Neural crest cell (in vitro differentiated cells): ENCODE measurements around the gene ZFP1. TPM values are rescaled to one million over a fixed set of nuclear protein-coding genes. Genes with fewer than 3 reads are reported as not detected.
"Not testable (repeated sequence)": the region's sequence is repeated elsewhere in the genome, so short reads cannot be mapped to it uniquely, and the experiment has no call there.

Source experiments
- DNase-seq: peaks from one replicate; pipeline ENCODE4 v3.0.0; 2021; ENCODE audit warnings: low read depth, mixed read lengths, low spot score
- H3K27ac Mint-ChIP-seq: one replicate; pipeline ENCODE4 v1.8.0; 2021; ENCODE audit warnings: mild to moderate bottlenecking, mixed read lengths; ENCODE audit not compliant: unreplicated experiment
- H3K27me3 Mint-ChIP-seq: 2 replicates; pipeline ENCODE4 v1.8.0; 2021; ENCODE audit warnings: low read depth, mild to moderate bottlenecking, mixed read lengths
- H3K36me3 Mint-ChIP-seq: 2 replicates; pipeline ENCODE4 v1.8.0; 2021; ENCODE audit warnings: low read depth, mild to moderate bottlenecking, mixed read lengths
- H3K4me1 Mint-ChIP-seq: 2 replicates; pipeline ENCODE4 v1.8.0; 2021; ENCODE audit warnings: mixed read lengths
- H3K4me3 Mint-ChIP-seq: one replicate; pipeline ENCODE4 v1.8.0; 2021; ENCODE audit warnings: mild to moderate bottlenecking, mixed read lengths
- H3K9me3 Mint-ChIP-seq: 2 replicates; pipeline ENCODE4 v1.8.0; 2021; ENCODE audit warnings: mixed read lengths
- total RNA-seq: library from RNA; stranded (reverse); gene quantifications from 2 replicates; pipeline ENCODE4 v1.2.1, GENCODE V29; 2021
- TF ChIP-seq, protein P1 (sequence below): fragments of 200-600 bp; sonication (generic); conservative IDR thresholded peaks from 2 replicates; pipeline ENCODE4 v1.5.0; 2021; ENCODE audit warnings: antibody characterized with exemption, mild to moderate bottlenecking

Gene ZFP1
- total RNA-seq, 1 donor from 2014 or later, result 22.9 TPM

DNA sequence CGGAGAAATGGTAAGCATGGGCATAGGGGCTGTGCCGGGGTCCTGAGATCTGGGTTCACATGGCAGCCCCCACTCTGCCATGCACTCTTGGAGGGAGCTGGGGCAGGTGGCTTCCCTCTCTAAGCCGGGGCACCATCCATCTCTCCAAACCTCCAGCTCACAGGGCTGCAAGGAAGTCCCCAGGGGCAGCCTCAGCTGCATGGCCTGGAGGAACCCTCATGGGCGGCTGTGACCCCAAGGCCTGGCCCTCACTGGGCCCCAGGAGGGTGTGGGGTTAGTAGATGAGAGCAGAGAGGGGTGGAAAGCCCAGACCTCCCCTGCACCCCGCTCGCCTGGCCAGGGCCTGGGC is 56.1 kb downstream of the ZFP1 start:
- Mint-ChIP-seq H3K27ac (no peak overlapping the region), H3K36me3 (no peaks in the 10 kb centered on the region), H3K4me3 (no peak overlapping the region), H3K9me3 (no peaks in the 10 kb centered on the region), H3K27me3 (no peaks in the 10 kb centered on the region), H3K4me1 (peaks cover 6% of the 10 kb centered on the region)
- TF ChIP-seq, protein P1, sequence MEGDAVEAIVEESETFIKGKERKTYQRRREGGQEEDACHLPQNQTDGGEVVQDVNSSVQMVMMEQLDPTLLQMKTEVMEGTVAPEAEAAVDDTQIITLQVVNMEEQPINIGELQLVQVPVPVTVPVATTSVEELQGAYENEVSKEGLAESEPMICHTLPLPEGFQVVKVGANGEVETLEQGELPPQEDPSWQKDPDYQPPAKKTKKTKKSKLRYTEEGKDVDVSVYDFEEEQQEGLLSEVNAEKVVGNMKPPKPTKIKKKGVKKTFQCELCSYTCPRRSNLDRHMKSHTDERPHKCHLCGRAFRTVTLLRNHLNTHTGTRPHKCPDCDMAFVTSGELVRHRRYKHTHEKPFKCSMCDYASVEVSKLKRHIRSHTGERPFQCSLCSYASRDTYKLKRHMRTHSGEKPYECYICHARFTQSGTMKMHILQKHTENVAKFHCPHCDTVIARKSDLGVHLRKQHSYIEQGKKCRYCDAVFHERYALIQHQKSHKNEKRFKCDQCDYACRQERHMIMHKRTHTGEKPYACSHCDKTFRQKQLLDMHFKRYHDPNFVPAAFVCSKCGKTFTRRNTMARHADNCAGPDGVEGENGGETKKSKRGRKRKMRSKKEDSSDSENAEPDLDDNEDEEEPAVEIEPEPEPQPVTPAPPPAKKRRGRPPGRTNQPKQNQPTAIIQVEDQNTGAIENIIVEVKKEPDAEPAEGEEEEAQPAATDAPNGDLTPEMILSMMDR, result no peak
- no peak for DNase-seq

DNA sequence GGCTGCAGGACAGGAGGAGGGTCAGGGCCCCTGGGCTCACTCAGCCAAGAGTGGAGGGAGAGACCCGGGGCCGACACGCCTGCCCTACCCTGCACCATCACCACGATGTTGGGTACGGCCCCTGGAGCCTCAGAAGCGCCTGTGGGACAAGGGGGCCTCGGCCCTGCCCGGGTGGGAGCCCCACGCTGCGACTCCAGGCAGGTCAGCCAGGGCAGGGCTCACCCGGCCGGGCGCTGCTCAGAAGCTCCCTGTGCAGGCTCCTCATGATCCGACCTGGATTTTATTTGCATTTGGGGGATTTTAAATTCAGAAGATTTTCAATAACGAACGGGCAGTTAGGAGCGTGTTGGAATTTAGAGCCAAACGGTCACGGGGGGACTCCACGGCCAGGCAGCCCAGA is 56.6 kb downstream of the ZFP1 start:
- H3K4me1 Mint-ChIP-seq, H3K4me3 Mint-ChIP-seq: not testable (repeated sequence)

GRCh38 chr16:75205438-75205837 is 57.1 kb downstream of the ZFP1 start:
- H3K36me3 Mint-ChIP-seq, H3K27ac Mint-ChIP-seq, H3K9me3 Mint-ChIP-seq, H3K27me3 Mint-ChIP-seq, DNase-seq, H3K4me1 Mint-ChIP-seq, H3K4me3 Mint-ChIP-seq: not testable (repeated sequence)

More for the DNA sequence above, 56.6 kb downstream of the ZFP1 start:
- DNase-seq, H3K27me3 Mint-ChIP-seq, H3K27ac Mint-ChIP-seq, H3K36me3 Mint-ChIP-seq, H3K9me3 Mint-ChIP-seq: not testable (repeated sequence)

DNA sequence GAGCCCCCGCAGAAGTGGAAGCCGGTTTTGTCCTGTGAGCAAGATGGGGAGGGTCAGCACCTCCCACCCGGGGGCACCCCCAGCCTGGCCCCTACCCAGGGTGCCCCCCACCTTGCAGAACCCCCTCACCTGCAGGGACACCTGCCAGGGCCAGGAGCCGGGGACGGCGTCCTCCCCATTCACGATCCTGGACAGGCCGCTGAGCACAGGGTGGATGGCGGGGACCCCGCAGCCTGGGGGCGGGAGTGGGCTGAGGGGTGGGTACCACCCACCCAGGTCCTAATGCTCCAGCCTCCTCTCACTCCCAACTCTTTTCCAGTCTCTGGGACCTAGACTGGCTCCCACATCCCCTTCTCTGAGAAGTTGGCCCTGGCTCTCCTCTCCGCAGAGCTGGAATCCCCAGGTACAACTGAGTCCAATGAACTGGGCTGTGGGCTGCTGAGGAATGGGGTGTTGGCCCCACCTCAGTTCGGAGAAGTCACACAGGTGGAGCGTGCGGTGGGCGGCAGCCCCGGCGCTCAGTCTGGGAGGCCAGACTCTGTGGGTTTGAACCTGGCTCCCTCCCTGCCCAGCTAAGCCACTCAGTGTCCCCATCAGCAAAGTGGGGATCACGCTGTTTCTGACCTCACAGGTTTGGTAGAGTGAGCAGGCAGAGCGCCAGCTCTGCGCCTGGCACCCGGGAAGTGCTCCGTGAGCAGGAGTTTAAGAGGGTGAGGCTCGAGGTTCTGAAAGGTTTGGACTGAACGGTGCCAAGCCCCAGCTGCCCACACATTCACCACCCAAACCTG is 57.8 kb downstream of the ZFP1 start:
- H3K36me3 Mint-ChIP-seq, DNase-seq, H3K4me3 Mint-ChIP-seq, H3K27ac Mint-ChIP-seq, H3K4me1 Mint-ChIP-seq, H3K9me3 Mint-ChIP-seq, H3K27me3 Mint-ChIP-seq: not testable (repeated sequence)

- DNase-seq, result no peak
- no peaks in the 10 kb centered on the region for H3K27me3 Mint-ChIP-seq
- H3K36me3 Mint-ChIP-seq, result no peaks in the 10 kb centered on the region
- H3K4me3 Mint-ChIP-seq, result no peak within 1 kb of the TSS
- no peak within 1 kb of the TSS for H3K27ac Mint-ChIP-seq
- peaks cover 3% of the 10 kb centered on the region for H3K4me1 Mint-ChIP-seq
- H3K9me3 Mint-ChIP-seq, result no peaks in the 10 kb centered on the region
- TF ChIP-seq, protein P1, result no peak
These were observed 58.6 kb downstream of the ZFP1 start, which contains the start of gene CTRB2 for GRCh38 chr16:75206749-75207451. Gene CTRB2, minus strand, starts transcription at chr16:75207161. Its CDS starts 20 bp downstream, at chr16:75207141.

DNA sequence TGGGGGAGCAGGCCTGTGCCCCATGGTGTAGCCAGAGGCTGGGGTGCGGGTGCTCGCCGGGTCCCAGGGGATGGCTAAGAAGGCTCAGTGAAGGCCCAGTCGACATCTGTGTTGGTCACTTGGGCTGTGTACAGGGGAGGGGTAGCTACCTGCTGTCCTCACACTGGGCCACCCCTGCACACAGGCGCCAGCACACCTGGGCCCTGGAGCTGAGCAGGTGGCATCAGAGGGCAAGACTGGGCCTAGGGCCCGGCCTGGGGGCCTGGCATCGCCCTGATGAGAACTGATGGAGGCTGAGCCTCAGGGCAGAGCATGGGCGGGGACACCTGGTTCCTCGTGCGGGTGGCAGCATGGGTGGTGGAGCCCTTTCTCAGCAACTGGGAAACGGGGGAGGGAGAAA is 59.5 kb downstream of the ZFP1 start:
- no peaks in the 10 kb centered on the region for H3K4me1 Mint-ChIP-seq
- no peaks in the 10 kb centered on the region for H3K27me3 Mint-ChIP-seq
- no peaks in the 10 kb centered on the region for H3K9me3 Mint-ChIP-seq
- DNase-seq, result no peak
- H3K36me3 Mint-ChIP-seq, result no peaks in the 10 kb centered on the region
- H3K4me3 Mint-ChIP-seq, result no peak overlapping the region
- TF ChIP-seq, protein P1, result no peak
- no peak overlapping the region for H3K27ac Mint-ChIP-seq

DNA sequence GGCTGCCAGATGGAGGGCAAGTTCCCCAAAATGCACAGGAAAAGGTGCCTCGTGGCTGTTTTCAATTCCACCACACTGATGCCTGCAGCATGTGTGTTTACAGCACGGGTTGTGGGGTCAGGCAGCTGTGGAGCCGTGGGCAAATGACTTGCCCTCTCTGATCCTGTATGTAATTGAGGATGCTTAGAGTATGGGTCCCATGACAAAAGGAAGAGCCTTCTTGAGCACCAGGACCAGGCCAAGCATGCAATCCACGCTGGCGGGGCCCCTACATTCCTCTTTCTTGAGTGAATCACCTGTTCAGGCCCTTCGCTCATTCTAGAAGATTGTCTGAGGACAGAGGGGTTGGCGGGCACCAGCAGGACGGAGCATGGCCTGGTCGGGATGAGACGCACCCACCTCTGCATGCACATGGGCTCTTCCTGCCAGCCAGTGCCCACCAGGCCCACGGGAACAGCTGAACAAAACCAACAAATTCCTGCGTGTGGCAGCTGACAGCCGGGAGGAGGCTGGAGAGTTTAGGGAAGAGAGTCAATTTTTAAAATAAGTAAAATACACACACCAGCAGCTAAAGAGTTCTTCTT is 60.0 kb downstream of the ZFP1 start:
- H3K4me3 Mint-ChIP-seq, result no peak overlapping the region
- DNase-seq, result no peak
- no peaks in the 10 kb centered on the region for H3K36me3 Mint-ChIP-seq
- TF ChIP-seq, protein P1, result no peak
- H3K4me1 Mint-ChIP-seq, result no peaks in the 10 kb centered on the region
- no peaks in the 10 kb centered on the region for H3K9me3 Mint-ChIP-seq
- H3K27me3 Mint-ChIP-seq, result no peaks in the 10 kb centered on the region
- no peak overlapping the region for H3K27ac Mint-ChIP-seq
